ENCODE data around the gene GOSR2. TPM values are rescaled to one million over a fixed set of nuclear protein-coding genes. Genes with fewer than 3 reads are reported as not detected.

The GOSR2 gene
- total and polyA plus RNA-seq, 2 of the 8 experiments (the other 6 are each of a cell fraction or from before 2014, with no cell fraction given), result 28.2 to 36.2 TPM

DNA sequence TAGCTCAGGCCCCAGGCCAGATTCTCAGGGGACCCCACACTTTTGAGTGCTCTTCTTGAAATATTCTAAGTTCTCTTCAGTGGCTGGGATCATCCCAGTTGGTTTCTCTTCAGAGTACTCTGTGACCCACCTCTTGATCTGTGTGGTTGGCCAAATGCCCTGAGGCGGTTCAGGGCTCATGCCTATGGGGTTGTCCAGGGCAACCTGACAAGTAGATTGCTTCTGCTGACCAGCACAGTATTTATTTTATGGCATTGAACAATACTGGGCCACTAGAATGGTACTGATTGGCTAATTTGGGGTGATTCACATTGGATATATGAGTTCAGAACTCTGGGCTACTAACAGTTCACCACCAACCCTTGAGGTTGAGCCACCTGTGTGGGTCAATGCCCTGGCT is 7.4 kb upstream of the GOSR2 start (continued):
- TF ChIP-seq RXRA (IDR thresholded peaks at IDR 0.05; ENCODE audit: insufficient read depth, low read depth, low read length), result no peak
- no peak for TF ChIP-seq CTBP2 (IDR thresholded peaks at IDR 0.05; ENCODE audit: borderline replicate concordance, insufficient read depth, insufficient read length, low read length)
- no peak for TF ChIP-seq HDAC6 (IDR thresholded peaks at IDR 0.05; ENCODE audit: low read depth, low read length)
- TF ChIP-seq, protein P1, sequence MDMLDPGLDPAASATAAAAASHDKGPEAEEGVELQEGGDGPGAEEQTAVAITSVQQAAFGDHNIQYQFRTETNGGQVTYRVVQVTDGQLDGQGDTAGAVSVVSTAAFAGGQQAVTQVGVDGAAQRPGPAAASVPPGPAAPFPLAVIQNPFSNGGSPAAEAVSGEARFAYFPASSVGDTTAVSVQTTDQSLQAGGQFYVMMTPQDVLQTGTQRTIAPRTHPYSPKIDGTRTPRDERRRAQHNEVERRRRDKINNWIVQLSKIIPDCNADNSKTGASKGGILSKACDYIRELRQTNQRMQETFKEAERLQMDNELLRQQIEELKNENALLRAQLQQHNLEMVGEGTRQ (IDR thresholded peaks at IDR 0.05; ENCODE audit: low read length), result no peak
- no peak for TF ChIP-seq EP300 (IDR thresholded peaks at IDR 0.05; ENCODE audit: borderline replicate concordance in 1 of 2, low read depth in 2 of 2, low read length in 2 of 2)
